ENCODE results near the gene CAPG.

DNA sequence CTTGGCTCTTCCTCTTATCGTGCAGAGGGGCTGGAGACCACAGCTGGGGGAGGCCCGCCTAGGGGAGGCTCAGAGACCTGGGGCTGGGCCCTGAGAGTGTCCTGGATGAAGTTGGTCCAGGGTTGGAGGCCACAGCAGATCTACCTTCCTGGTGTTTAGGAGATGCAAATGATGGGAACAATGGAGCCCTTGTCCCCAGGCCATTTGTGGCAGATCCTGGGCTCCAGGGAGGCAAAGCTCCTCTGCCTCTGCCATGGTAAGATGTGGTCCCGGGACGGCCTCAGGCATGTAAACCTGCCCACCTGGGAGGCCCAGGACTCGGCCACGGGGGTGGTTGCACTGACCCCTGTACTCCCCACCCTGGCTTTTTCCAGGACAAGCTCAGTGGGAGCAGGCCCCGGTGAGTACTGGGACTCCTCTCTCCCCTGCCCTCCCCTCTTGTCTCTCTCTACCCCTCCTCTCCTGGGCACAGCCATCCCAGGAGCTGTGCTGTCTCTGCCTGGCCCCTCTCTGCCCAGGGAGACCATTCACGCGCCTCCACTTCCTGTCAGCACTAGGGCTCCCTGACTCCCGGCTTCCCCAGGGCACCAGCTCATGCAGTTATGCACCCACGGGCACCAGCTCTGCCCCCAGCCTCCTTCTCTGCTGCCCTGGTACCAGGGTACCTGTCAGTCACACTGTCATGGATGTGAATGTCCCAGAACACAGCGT, 19.2 kb upstream of the CAPG start:
- no peak for TF ChIP-seq CTCF (IDR thresholded peaks at IDR 0.05)
- no peak for TF ChIP-seq POLR2A (IDR thresholded peaks at IDR 0.05)

Measured in adrenal gland (tissue), 5 donors.